ENCODE measurements around the gene FOXK1. TPM values are rescaled to one million over a fixed set of nuclear protein-coding genes. Genes with fewer than 3 reads are reported as not detected.

Gene FOXK1
- total RNA-seq, 1 donor from 2014 or later = 35.6 TPM

- Mint-ChIP-seq H3K4me1 (ENCODE audit: low read depth) (no peaks in the 10 kb centered on the region), H3K4me3 (ENCODE audit: low read depth) (no peak overlapping the region), H3K27ac (no peak overlapping the region), H3K36me3 (ENCODE audit: low read depth) (no peaks in the 10 kb centered on the region), H3K9me3 (no peaks in the 10 kb centered on the region), H3K27me3 (ENCODE audit: low read depth) (peaks cover 27% of the 10 kb centered on the region)
- DNase-seq (ENCODE audit: low spot score) = no peak
- intact Hi-C loops (cut with micrococcal nuclease) = no loop called here
These were observed 123.3 kb downstream of the FOXK1 start for GRCh38 chr7:4805110-4805983.

GRCh38 chr7:4805984-4806300 lies 123.8 kb downstream of the FOXK1 start:
- intact Hi-C loops (cut with micrococcal nuclease) = no loop called here
- H3K27ac Mint-ChIP-seq = no peak overlapping the region
- H3K4me1 Mint-ChIP-seq (ENCODE audit: low read depth) = no peaks in the 10 kb centered on the region
- H3K9me3 Mint-ChIP-seq = no peaks in the 10 kb centered on the region
- H3K27me3 Mint-ChIP-seq (ENCODE audit: low read depth) = peaks cover 29% of the 10 kb centered on the region
- no peaks in the 10 kb centered on the region for H3K36me3 Mint-ChIP-seq (ENCODE audit: low read depth)
- no peak for DNase-seq (ENCODE audit: low spot score)
- H3K4me3 Mint-ChIP-seq (ENCODE audit: low read depth) = no peak overlapping the region

GRCh38 chr7:4806983-4807597 lies 125.0 kb downstream of the FOXK1 start:
- no peak overlapping the region for H3K27ac Mint-ChIP-seq
- peaks cover 29% of the 10 kb centered on the region for H3K27me3 Mint-ChIP-seq (ENCODE audit: low read depth)
- no peak for DNase-seq (ENCODE audit: low spot score)
- H3K4me3 Mint-ChIP-seq (ENCODE audit: low read depth) = no peak overlapping the region
- H3K4me1 Mint-ChIP-seq (ENCODE audit: low read depth) = no peaks in the 10 kb centered on the region
- H3K9me3 Mint-ChIP-seq = no peaks in the 10 kb centered on the region
- intact Hi-C loops (cut with micrococcal nuclease) = no loop called here
- H3K36me3 Mint-ChIP-seq (ENCODE audit: low read depth) = no peaks in the 10 kb centered on the region

- H3K4me1 Mint-ChIP-seq (ENCODE audit: low read depth) = no peaks in the 10 kb centered on the region
- H3K9me3 Mint-ChIP-seq = peaks cover 1% of the 10 kb centered on the region
- H3K4me3 Mint-ChIP-seq (ENCODE audit: low read depth) = no peak overlapping the region
- H3K27ac Mint-ChIP-seq = no peak overlapping the region
- peaks cover 29% of the 10 kb centered on the region for H3K27me3 Mint-ChIP-seq (ENCODE audit: low read depth)
- intact Hi-C loops (cut with micrococcal nuclease) = no loop called here
- DNase-seq (ENCODE audit: low spot score) = no peak
- H3K36me3 Mint-ChIP-seq (ENCODE audit: low read depth) = no peaks in the 10 kb centered on the region
These were observed 125.5 kb downstream of the FOXK1 start for GRCh38 chr7:4807598-4808016.

GRCh38 chr7:4808026-4808425 lies 125.9 kb downstream of the FOXK1 start:
- no peak for DNase-seq (ENCODE audit: low spot score)
- Mint-ChIP-seq H3K27me3 (ENCODE audit: low read depth) (peaks cover 29% of the 10 kb centered on the region), H3K27ac (no peak overlapping the region), H3K4me1 (ENCODE audit: low read depth) (no peaks in the 10 kb centered on the region), H3K4me3 (ENCODE audit: low read depth) (no peak overlapping the region), H3K36me3 (ENCODE audit: low read depth) (no peaks in the 10 kb centered on the region), H3K9me3 (peaks cover 5% of the 10 kb centered on the region)
- intact Hi-C loops (cut with micrococcal nuclease) = no loop called here

- intact Hi-C loops (cut with micrococcal nuclease) = no loop called here
- Mint-ChIP-seq H3K4me3 (ENCODE audit: low read depth) (no peak overlapping the region), H3K27ac (no peak overlapping the region)
These were observed 126.5 kb downstream of the FOXK1 start for GRCh38 chr7:4808565-4808964.

GRCh38 chr7:4809091-4809591 lies 127.0 kb downstream of the FOXK1 start:
- DNase-seq (ENCODE audit: low spot score) = no peak
- no peaks in the 10 kb centered on the region for H3K36me3 Mint-ChIP-seq (ENCODE audit: low read depth)
- intact Hi-C loops (cut with micrococcal nuclease) = no loop called here
- no peak overlapping the region for H3K27ac Mint-ChIP-seq
- H3K9me3 Mint-ChIP-seq = peaks cover 5% of the 10 kb centered on the region
- H3K27me3 Mint-ChIP-seq (ENCODE audit: low read depth) = peaks cover 32% of the 10 kb centered on the region
- H3K4me1 Mint-ChIP-seq (ENCODE audit: low read depth) = no peaks in the 10 kb centered on the region
- no peak overlapping the region for H3K4me3 Mint-ChIP-seq (ENCODE audit: low read depth)

More at GRCh38 chr7:4808565-4808964, 126.5 kb downstream of the FOXK1 start:
- peaks cover 30% of the 10 kb centered on the region for H3K27me3 Mint-ChIP-seq (ENCODE audit: low read depth)
- H3K9me3 Mint-ChIP-seq = peaks cover 5% of the 10 kb centered on the region
- no peak for DNase-seq (ENCODE audit: low spot score)
- no peaks in the 10 kb centered on the region for H3K36me3 Mint-ChIP-seq (ENCODE audit: low read depth)
- H3K4me1 Mint-ChIP-seq (ENCODE audit: low read depth) = no peaks in the 10 kb centered on the region

GRCh38 chr7:4809666-4810065 lies 127.6 kb downstream of the FOXK1 start:
- Mint-ChIP-seq H3K36me3 (ENCODE audit: low read depth) (no peaks in the 10 kb centered on the region), H3K27ac (no peak overlapping the region), H3K9me3 (peaks cover 5% of the 10 kb centered on the region), H3K4me1 (ENCODE audit: low read depth) (no peaks in the 10 kb centered on the region), H3K27me3 (ENCODE audit: low read depth) (peaks cover 34% of the 10 kb centered on the region), H3K4me3 (ENCODE audit: low read depth) (no peak overlapping the region)
- DNase-seq (ENCODE audit: low spot score) = no peak
- intact Hi-C loops (cut with micrococcal nuclease) = no loop called here

GRCh38 chr7:4814433-4814832 lies 132.3 kb downstream of the FOXK1 start:
- Mint-ChIP-seq H3K9me3 (peaks cover 5% of the 10 kb centered on the region), H3K27ac (no peak overlapping the region), H3K27me3 (ENCODE audit: low read depth) (peaks cover 11% of the 10 kb centered on the region), H3K4me1 (ENCODE audit: low read depth) (no peaks in the 10 kb centered on the region), H3K4me3 (ENCODE audit: low read depth) (no peak overlapping the region), H3K36me3 (ENCODE audit: low read depth) (no peaks in the 10 kb centered on the region)
- no peak for DNase-seq (ENCODE audit: low spot score)
- intact Hi-C loops (cut with micrococcal nuclease) = no loop called here

- H3K27ac Mint-ChIP-seq = no peak overlapping the region
- H3K36me3 Mint-ChIP-seq (ENCODE audit: low read depth) = no peaks in the 10 kb centered on the region
- peaks cover 5% of the 10 kb centered on the region for H3K9me3 Mint-ChIP-seq
- intact Hi-C loops (cut with micrococcal nuclease) = no loop called here
- peaks cover 8% of the 10 kb centered on the region for H3K27me3 Mint-ChIP-seq (ENCODE audit: low read depth)
- no peaks in the 10 kb centered on the region for H3K4me1 Mint-ChIP-seq (ENCODE audit: low read depth)
- H3K4me3 Mint-ChIP-seq (ENCODE audit: low read depth) = no peak overlapping the region
- no peak for DNase-seq (ENCODE audit: low spot score)
These were observed 133.0 kb downstream of the FOXK1 start for GRCh38 chr7:4815121-4815520.

- intact Hi-C loops (cut with micrococcal nuclease) = no loop called here
- H3K9me3 Mint-ChIP-seq = peaks cover 5% of the 10 kb centered on the region
- no peaks in the 10 kb centered on the region for H3K4me1 Mint-ChIP-seq (ENCODE audit: low read depth)
- no peak overlapping the region for H3K4me3 Mint-ChIP-seq (ENCODE audit: low read depth)
- H3K27me3 Mint-ChIP-seq (ENCODE audit: low read depth) = peaks cover 5% of the 10 kb centered on the region
- H3K36me3 Mint-ChIP-seq (ENCODE audit: low read depth) = no peaks in the 10 kb centered on the region
- no peak for DNase-seq (ENCODE audit: low spot score)
- H3K27ac Mint-ChIP-seq = no peak overlapping the region
These were observed 133.7 kb downstream of the FOXK1 start for GRCh38 chr7:4815609-4816418.

- Mint-ChIP-seq H3K9me3 (peaks cover 5% of the 10 kb centered on the region), H3K4me1 (ENCODE audit: low read depth) (no peaks in the 10 kb centered on the region)
These were observed 134.5 kb downstream of the FOXK1 start for GRCh38 chr7:4816419-4817080.

More at GRCh38 chr7:4816419-4817080, 134.5 kb downstream of the FOXK1 start:
- no peaks in the 10 kb centered on the region for H3K36me3 Mint-ChIP-seq (ENCODE audit: low read depth)
- no peak for DNase-seq (ENCODE audit: low spot score)
- intact Hi-C loops (cut with micrococcal nuclease) = no loop called here
- no peak overlapping the region for H3K4me3 Mint-ChIP-seq (ENCODE audit: low read depth)
- H3K27me3 Mint-ChIP-seq (ENCODE audit: low read depth) = peaks cover 5% of the 10 kb centered on the region
- H3K27ac Mint-ChIP-seq = no peak overlapping the region

All from activated T-helper 2 cell treated with anti-CD3 and anti-CD28 coated beads, Interferon-gamma antibody, Interleukin-2, Interleukin-4, amounts not matched to agents 10 μg/mL and 5 μg/mL and 100 μg/mL, durations not matched to agents 14 hours and 24 hours and 36 hours (primary cell).